Fibroblast of the aortic adventitia (primary cell): ENCODE data around the gene KCNQ1OT1. TPM values are rescaled to one million over a fixed set of nuclear protein-coding genes. Genes with fewer than 3 reads are reported as not detected.

Experiments used
- DNase-seq: peaks from one replicate; pipeline ENCODE4 v3.0.0-alpha.2; 2010; ENCODE audit warnings: low read depth
- H3K4me3 ChIP-seq: 2 replicates; pipeline ENCODE4 v1.5.1; 2011; ENCODE audit warnings: low read depth, mild to moderate bottlenecking, control low read depth, low read length, moderate library complexity
- total RNA-seq: library from RNA; depleted of rRNA; stranded (reverse); fragments of >200 nt; gene quantifications from 2 replicates; pipeline ENCODE4 v1.2.3, GENCODE V29; 2012; ENCODE audit warnings: low replicate concordance
- TF ChIP-seq, protein P1 (sequence below): IDR thresholded peaks from 2 replicates; pipeline ENCODE4 v1.5.1; 2011; ENCODE audit warnings: mild to moderate bottlenecking, low read length, control low read depth, inconsistent platforms; ENCODE audit not compliant: insufficient read depth

Gene KCNQ1OT1
- total RNA-seq, 1 donor = 5.5 TPM

GRCh38 chr11:2656859-2657258 is 42.9 kb downstream of the KCNQ1OT1 start:
- TF ChIP-seq, protein P1, sequence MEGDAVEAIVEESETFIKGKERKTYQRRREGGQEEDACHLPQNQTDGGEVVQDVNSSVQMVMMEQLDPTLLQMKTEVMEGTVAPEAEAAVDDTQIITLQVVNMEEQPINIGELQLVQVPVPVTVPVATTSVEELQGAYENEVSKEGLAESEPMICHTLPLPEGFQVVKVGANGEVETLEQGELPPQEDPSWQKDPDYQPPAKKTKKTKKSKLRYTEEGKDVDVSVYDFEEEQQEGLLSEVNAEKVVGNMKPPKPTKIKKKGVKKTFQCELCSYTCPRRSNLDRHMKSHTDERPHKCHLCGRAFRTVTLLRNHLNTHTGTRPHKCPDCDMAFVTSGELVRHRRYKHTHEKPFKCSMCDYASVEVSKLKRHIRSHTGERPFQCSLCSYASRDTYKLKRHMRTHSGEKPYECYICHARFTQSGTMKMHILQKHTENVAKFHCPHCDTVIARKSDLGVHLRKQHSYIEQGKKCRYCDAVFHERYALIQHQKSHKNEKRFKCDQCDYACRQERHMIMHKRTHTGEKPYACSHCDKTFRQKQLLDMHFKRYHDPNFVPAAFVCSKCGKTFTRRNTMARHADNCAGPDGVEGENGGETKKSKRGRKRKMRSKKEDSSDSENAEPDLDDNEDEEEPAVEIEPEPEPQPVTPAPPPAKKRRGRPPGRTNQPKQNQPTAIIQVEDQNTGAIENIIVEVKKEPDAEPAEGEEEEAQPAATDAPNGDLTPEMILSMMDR = no peak
- H3K4me3 ChIP-seq = no peak overlapping the region
- no peak for DNase-seq

DNA sequence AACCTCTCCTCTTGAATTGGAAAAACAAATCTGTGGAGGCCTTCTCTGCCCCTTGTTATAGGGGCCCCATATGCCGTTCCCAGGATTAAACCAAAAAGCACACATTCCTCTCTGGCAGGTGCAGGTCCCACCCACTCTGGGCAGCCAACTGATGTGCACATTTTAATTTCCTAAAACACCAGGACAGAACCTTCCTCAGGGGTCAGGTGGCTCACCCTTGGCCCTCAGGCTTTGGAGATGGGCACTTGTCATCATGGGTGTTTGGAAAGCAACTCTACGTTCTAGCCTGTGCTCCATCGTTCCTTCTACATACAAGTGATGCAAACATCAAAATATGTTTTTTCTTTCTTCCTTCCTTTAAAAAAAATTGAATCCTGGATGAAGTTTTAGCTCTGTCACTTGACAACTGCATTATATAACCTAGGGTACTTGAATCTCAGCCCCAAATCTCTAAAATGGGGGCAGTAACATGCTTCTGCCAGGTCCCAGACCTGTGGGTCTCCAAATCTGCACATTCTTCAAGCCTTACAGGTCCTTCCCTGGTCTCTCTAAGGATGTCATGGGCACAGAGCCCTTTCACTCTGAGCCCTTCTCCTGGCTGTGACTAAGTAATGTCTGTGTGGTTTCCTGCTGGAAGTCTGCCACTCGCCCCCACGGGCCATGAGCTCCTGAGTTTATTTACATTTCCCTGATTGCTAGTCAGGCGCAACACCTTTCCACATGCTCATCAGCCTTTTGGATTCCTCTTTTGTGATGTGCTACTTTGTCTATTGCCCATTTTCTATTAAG is 43.8 kb downstream of the KCNQ1OT1 start:
- peak; percentile 13 for DNase-seq
- no peak overlapping the region for H3K4me3 ChIP-seq
- TF ChIP-seq, protein P1 = no peak

- TF ChIP-seq, protein P1 = no peak
- no peak overlapping the region for H3K4me3 ChIP-seq
- DNase-seq = no peak
Measured at GRCh38 chr11:2655016-2655719, 44.6 kb downstream of the KCNQ1OT1 start.

GRCh38 chr11:2653930-2654739 is 45.7 kb downstream of the KCNQ1OT1 start:
- TF ChIP-seq, protein P1 = no peak
- H3K4me3 ChIP-seq = no peak overlapping the region
- no peak for DNase-seq

DNA sequence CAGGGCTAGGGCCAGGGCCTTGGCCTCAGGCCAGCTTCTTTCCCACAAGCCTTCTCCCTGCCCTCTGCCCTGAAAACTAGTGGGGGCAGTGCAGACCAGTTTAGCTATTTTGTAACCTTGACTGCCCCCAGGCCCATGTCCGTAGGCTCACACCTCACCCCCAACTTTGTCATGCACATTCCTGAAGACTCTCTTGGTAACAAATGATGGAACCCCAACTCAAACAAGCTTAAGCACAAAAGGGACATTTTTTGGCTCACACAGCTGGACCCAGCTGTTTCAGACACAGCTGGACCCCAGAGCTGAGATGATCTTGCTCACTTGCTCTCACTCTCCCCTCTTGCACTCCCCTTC is 46.6 kb downstream of the KCNQ1OT1 start:
- DNase-seq = no peak
- TF ChIP-seq, protein P1 = no peak
- no peak overlapping the region for H3K4me3 ChIP-seq

DNA sequence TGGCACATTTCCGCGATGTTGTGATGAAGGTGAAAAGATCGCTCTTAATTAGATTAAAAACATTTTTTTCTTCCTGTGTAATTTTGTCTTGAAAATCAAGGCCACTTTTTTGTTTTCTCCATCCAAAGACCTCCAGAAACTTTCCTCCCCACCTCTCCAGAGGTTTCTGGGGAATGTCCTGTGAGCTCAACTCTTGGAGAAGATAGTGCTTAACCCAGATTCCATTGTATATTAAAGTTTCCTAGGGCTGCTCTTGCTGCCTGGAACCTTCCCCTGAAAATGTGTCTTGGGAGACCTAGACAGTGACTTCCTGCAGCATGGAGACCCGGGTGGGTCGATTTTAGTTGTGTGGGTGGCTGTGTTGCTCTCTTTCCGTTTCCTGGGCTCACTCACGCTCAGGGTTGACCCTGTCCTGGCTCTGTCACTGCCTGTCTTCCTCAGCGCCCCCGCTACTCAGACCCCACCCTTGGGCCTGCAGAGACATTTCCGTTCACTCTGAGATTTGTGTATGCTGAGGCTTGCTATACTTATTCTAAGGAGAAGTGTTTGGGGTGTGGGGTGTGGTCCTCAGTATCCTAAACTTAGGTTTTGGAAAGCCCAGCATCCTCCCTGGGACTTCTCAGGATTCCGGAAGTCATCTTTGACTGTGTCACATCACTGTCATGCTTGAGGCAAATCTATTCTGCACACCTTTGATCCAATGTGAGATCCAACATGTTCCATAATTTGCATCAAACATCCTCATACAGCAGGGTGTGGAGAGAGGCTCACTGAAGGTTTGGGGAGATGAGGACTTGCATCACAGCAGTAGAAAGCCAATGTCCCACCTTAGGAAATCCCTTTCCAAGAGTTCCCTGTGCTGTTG is 47.2 kb downstream of the KCNQ1OT1 start:
- TF ChIP-seq, protein P1 = no peak
- H3K4me3 ChIP-seq = no peak overlapping the region
- no peak for DNase-seq
